Measurements from ENCODE around the gene COL6A5. TPM values are rescaled to one million over a fixed set of nuclear protein-coding genes. Genes with fewer than 3 reads are reported as not detected.

The COL6A5 gene
- total and polyA plus RNA-seq, 2 of the 13 experiments (the other 11 are each of a cell fraction or from before 2014, with no cell fraction given) = not detected

GRCh38 chr3:130392266-130392665 lies 46.8 kb downstream of the COL6A5 start:
- ATAC-seq = no peak
- BruUV-seq (replicated peaks) = no TSS peak
- no peak for FAIRE-seq
- TF ChIP-seq HOXA7 (CRISPR knock-in tag; IDR thresholded peaks at IDR 0.05) (no peak), ATRX (CRISPR knock-in tag; IDR thresholded peaks at IDR 0.05; ENCODE audit: borderline replicate concordance) (no peak), TRIM22 (IDR thresholded peaks at IDR 0.05) (no peak), SNRNP70 (IDR thresholded peaks at IDR 0.05; ENCODE audit: low read depth, low read length) (no peak), FOSL1 (CRISPR knock-in tag; IDR thresholded peaks at IDR 0.05; ENCODE audit: borderline replicate concordance) (no peak), ZSCAN31 (CRISPR knock-in tag; IDR thresholded peaks at IDR 0.05; ENCODE audit: low read depth) (no peak), HOXA9 (CRISPR knock-in tag; IDR thresholded peaks at IDR 0.05; ENCODE audit: borderline replicate concordance) (no peak), ZNF644 (CRISPR knock-in tag; IDR thresholded peaks at IDR 0.05; ENCODE audit: low read depth) (no peak), GMEB1 (CRISPR knock-in tag; IDR thresholded peaks at IDR 0.05; ENCODE audit: borderline replicate concordance) (no peak)
- TF ChIP-seq, protein P1, sequence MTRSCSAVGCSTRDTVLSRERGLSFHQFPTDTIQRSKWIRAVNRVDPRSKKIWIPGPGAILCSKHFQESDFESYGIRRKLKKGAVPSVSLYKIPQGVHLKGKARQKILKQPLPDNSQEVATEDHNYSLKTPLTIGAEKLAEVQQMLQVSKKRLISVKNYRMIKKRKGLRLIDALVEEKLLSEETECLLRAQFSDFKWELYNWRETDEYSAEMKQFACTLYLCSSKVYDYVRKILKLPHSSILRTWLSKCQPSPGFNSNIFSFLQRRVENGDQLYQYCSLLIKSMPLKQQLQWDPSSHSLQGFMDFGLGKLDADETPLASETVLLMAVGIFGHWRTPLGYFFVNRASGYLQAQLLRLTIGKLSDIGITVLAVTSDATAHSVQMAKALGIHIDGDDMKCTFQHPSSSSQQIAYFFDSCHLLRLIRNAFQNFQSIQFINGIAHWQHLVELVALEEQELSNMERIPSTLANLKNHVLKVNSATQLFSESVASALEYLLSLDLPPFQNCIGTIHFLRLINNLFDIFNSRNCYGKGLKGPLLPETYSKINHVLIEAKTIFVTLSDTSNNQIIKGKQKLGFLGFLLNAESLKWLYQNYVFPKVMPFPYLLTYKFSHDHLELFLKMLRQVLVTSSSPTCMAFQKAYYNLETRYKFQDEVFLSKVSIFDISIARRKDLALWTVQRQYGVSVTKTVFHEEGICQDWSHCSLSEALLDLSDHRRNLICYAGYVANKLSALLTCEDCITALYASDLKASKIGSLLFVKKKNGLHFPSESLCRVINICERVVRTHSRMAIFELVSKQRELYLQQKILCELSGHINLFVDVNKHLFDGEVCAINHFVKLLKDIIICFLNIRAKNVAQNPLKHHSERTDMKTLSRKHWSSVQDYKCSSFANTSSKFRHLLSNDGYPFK (CRISPR knock-in tag; IDR thresholded peaks at IDR 0.05; ENCODE audit: borderline replicate concordance) = no peak
- TF ChIP-seq, protein P2, sequence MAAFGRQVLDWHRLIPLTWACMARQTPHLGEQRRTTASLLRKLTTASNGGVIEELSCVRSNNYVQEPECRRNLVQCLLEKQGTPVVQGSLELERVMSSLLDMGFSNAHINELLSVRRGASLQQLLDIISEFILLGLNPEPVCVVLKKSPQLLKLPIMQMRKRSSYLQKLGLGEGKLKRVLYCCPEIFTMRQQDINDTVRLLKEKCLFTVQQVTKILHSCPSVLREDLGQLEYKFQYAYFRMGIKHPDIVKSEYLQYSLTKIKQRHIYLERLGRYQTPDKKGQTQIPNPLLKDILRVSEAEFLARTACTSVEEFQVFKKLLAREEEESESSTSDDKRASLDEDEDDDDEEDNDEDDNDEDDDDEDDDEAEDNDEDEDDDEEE (CRISPR knock-in tag; IDR thresholded peaks at IDR 0.05) = no peak
- H3K4me2 ChIP-seq (ENCODE audit: low read depth, low read length) = no peak overlapping the region
- no peaks in the 10 kb centered on the region for H3K36me3 ChIP-seq (replicated peaks in 1 of 2; ENCODE audit: control insufficient read depth in 1 of 2, insufficient read depth in 2 of 2, low read length in 2 of 2)
- intact Hi-C loops (cut with micrococcal nuclease; ENCODE audit: unreplicated experiment) = no loop called here
- ChIA-PET CTCF (ENCODE audit: low intra/inter-chr PET ratio, low total read pairs) (no interaction called here), POLR2A (no interaction called here)
- no peaks in the 10 kb centered on the region for H3K27me3 ChIP-seq (ENCODE audit: control insufficient read depth in 1 of 2, insufficient read depth in 2 of 2, low read length in 2 of 2)
- no peak overlapping the region for H3K4me3 ChIP-seq (replicated peaks in 1 of 3; ENCODE audit: insufficient read depth in 1 of 3, low read depth in 2 of 3, low read length in 3 of 3)
- H3K4me1 ChIP-seq (ENCODE audit: insufficient read depth, low read length) = no peaks in the 10 kb centered on the region
- no peak overlapping the region for H3K9ac ChIP-seq (ENCODE audit: insufficient read depth, low read depth, low read length)
- no peaks in the 10 kb centered on the region for H4K20me1 ChIP-seq (ENCODE audit: insufficient read depth, low read length)
- no peak overlapping the region for H3K27ac ChIP-seq (ENCODE audit: extremely low read length, insufficient read depth, low read length)
- no peak for DNase-seq (ENCODE audit: low spot score)
- no peaks in the 10 kb centered on the region for H3K79me2 ChIP-seq (ENCODE audit: insufficient read depth, low read length)
- 0% methylated on average over 2 of the region's 2 CpGs for WGBS (ENCODE audit: low lambda C conversion rate)
- H3K9me3 ChIP-seq (ENCODE audit: low read length) = no peaks in the 10 kb centered on the region
- in situ Hi-C loops (cut with HindIII; ENCODE audit: extremely low pct_ligation_motif_present, low pct_unique_long_range_greater_than_20kb) = no loop called here
- no peak overlapping the region for H2AFZ ChIP-seq (ENCODE audit: low read length)
